HL-60/S4 treated with retinoic acid at 250 ng/mL for 4 days and 3 days (cell line): ENCODE results near the gene DENR.

ENCODE experiments used
- in situ Hi-C: fragments of 300-500 bp; cut with MboI; formaldehyde crosslinking; loops from 2 replicates; pipeline ENCODE4 v1.7.0; 2022; ENCODE audit warnings: low sequenced_read_pairs

The DENR gene

GRCh38 chr12:122813310-122813713, 60.7 kb downstream of the DENR start:
- in situ Hi-C loops = no loop called here

- in situ Hi-C loops = no loop called here
Observed at GRCh38 chr12:122819209-122819785, 66.7 kb downstream of the DENR start.

- in situ Hi-C loops = no loop called here
Observed at GRCh38 chr12:122820138-122820537, 67.5 kb downstream of the DENR start.
